HL-60 (cell line): ENCODE data around the gene POLR2L.

Experiments used
- CTCF ChIP-seq: IDR thresholded peaks from one replicate; pipeline ENCODE4 v1.5.1; 2011; ENCODE audit warnings: low read length, control low read depth, inconsistent platforms; ENCODE audit not compliant: insufficient read depth
- GABPA ChIP-seq: IDR thresholded peaks from 2 replicates; pipeline ENCODE4 v1.6.1; 2012; ENCODE audit warnings: low read depth
- POLR2AphosphoS5 ChIP-seq: IDR thresholded peaks from 2 replicates; pipeline ENCODE4 v1.6.1; 2012; ENCODE audit warnings: low read depth
- REST ChIP-seq: IDR thresholded peaks from 2 replicates; pipeline ENCODE4 v1.6.1; 2012; ENCODE audit warnings: low read depth; ENCODE audit not compliant: insufficient replicate concordance
- SPI1 ChIP-seq: IDR thresholded peaks from 2 replicates; pipeline ENCODE4 v1.6.1; 2012; ENCODE audit warnings: low read depth, mild to moderate bottlenecking, borderline replicate concordance

GRCh38 chr11:873706-874105 lies 31.4 kb upstream of the POLR2L start:
- TF ChIP-seq CTCF, result no peak
- TF ChIP-seq POLR2AphosphoS5, result no peak
- TF ChIP-seq GABPA, result no peak
- TF ChIP-seq SPI1, result no peak
- TF ChIP-seq REST, result no peak
